ENCODE data around the gene TMEM179.
"Not testable (repeated sequence)": the region's sequence is repeated elsewhere in the genome, so short reads cannot be mapped to it uniquely, and the experiment has no call there.

Gene TMEM179

DNA sequence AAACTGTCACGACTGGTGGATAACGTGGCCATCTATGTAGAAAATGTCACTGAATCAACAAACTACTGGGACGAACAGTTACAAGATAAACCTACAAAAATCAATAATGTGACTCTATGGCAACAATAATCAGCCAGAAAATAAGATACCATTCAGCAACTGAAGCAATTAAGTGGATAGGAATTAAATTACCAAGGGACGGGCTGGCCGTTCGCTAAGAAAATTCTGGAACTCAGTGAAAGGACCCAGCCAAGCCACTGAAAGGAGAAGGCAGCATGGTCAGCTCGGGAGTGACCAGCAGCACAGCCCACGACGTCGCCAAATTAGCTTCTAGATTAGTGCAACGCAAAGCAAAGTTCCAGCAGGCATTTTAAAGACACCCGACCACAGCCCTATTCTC lies 33.6 kb upstream of the TMEM179 start:
- H3K4me3 ChIP-seq (ENCODE audit: low read depth, low read length) = no peak overlapping the region
- TF ChIP-seq, protein P1, sequence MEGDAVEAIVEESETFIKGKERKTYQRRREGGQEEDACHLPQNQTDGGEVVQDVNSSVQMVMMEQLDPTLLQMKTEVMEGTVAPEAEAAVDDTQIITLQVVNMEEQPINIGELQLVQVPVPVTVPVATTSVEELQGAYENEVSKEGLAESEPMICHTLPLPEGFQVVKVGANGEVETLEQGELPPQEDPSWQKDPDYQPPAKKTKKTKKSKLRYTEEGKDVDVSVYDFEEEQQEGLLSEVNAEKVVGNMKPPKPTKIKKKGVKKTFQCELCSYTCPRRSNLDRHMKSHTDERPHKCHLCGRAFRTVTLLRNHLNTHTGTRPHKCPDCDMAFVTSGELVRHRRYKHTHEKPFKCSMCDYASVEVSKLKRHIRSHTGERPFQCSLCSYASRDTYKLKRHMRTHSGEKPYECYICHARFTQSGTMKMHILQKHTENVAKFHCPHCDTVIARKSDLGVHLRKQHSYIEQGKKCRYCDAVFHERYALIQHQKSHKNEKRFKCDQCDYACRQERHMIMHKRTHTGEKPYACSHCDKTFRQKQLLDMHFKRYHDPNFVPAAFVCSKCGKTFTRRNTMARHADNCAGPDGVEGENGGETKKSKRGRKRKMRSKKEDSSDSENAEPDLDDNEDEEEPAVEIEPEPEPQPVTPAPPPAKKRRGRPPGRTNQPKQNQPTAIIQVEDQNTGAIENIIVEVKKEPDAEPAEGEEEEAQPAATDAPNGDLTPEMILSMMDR (IDR thresholded peaks at IDR 0.05; ENCODE audit: insufficient read depth, low read length, missing control alignments) = no peak
- DNase-seq (ENCODE audit: low read depth, low spot score) = no peak
- CTCF ChIA-PET = interaction anchor here (0.6 to 2.5 kb wide), 2 partner anchors 560 to 629 kb away, joined by 3 to 29 read pairs; no protein-coding TSS in a partner anchor
- POLR2A ChIA-PET = no interaction called here

DNA sequence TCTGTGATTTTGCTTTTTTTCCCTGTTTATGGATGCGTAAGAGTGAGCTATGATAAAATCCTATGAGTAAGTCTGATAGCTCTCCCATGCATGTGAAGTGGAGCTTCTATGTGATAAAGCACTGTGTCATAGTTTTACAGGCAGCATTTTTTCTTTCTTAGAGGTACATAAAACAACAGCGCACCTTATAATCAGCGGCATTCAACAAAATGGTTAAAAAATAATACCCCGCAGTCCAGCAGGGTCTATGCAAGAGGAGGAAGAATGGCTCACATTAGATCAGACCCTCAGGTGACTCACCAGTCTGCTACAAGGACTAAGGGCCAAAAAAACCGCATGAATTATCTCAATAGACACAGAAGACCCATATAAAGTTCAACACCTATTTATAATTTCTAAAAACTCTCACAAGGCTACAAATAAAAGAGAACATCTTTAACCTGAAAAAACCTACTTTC lies 33.0 kb upstream of the TMEM179 start:
- no peak for DNase-seq (ENCODE audit: low read depth, low spot score)
- ChIA-PET POLR2A (no interaction called here), CTCF (no interaction called here)
- TF ChIP-seq, protein P1 (IDR thresholded peaks at IDR 0.05; ENCODE audit: insufficient read depth, low read length, missing control alignments) = no peak
- no peak overlapping the region for H3K4me3 ChIP-seq (ENCODE audit: low read depth, low read length)

DNA sequence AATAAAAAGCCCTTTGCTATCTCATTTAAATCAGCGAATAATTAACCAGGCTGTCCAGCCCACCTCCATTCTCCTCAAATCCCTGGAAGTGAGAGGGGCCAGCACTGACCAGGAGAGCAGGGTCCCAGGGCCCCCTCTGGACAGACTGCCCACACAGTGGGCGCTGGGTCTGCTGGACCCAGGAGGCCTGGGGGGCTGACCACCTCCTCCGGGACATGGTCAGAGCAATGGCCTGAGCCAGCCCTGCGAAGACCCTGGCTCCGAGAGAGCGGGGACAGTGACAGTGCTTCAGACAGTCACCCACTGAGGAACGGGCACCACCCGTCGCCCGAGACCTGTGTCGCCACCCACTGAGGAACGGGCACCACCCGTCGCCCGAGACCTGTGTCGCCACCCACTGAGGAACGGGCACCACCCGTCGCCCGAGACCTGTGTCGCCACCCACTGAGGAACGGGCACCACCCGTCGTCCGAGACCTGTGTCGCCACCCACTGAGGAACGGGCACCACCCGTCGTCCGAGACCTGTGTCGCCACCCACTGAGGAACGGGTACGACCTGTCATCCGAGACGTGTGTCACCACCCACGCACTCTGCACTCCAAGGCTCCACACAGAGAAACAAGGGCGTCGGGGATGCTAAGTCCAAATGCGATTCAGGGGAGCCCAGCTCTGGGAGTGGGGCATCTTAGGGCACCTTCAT lies 32.4 kb upstream of the TMEM179 start:
- DNase-seq (ENCODE audit: low read depth, low spot score); H3K4me3 ChIP-seq (ENCODE audit: low read depth, low read length); POLR2A ChIA-PET: not testable (repeated sequence)
- CTCF ChIA-PET = interaction anchor here (1.4 kb wide), 1 partner anchor 559 kb away, joined by 7 read pairs; no protein-coding TSS in a partner anchor

DNA sequence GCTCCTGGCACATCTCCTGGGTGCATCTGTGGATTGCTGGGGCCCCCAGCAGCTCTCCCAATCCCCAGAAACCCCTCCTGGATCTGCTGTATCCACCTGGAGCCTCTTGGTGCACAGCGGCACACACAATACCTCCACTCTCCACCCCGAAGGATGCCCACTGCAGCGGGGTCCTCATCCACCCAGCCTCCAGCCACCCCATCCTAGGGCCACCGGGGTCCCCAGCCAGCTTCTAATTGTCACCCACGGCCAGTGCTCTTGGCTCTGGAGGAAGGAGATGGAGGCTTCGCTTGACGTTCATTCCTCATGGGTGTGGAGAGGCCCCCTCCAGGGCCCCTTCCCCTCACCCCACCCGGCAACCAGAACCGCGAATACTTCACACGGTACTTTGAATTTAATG lies 31.6 kb upstream of the TMEM179 start:
- POLR2A ChIA-PET = interaction anchor here (0.6 kb wide), 1 partner anchor 41 kb away, joined by 3 read pairs; no protein-coding TSS in a partner anchor
- DNase-seq (ENCODE audit: low read depth, low spot score) = no peak
- TF ChIP-seq, protein P1 (IDR thresholded peaks at IDR 0.05; ENCODE audit: insufficient read depth, low read length, missing control alignments) = no peak
- CTCF ChIA-PET = interaction anchor here (1.4 kb wide), 1 partner anchor 558 kb away, joined by 7 read pairs; no protein-coding TSS in a partner anchor
- no peak overlapping the region for H3K4me3 ChIP-seq (ENCODE audit: low read depth, low read length)

DNA sequence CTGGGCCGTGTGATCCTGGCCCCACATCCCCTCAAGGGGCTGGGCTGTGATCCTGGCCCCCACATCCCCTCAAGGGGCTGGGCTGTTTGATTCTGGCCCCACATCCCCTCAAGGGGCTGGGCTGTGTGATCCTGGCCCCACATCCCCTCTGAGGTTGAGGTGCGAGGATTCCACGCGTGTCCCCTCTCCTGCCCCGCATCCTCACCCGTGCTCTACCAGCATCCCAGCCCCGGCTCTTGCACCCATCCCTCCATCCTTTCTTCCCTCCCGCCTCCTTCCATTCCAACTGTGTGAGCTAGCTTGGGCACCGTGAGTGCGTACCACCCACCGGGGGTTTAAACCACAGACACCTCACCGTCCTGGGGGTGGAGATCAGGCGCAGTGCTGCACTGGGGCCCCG lies 31.1 kb upstream of the TMEM179 start:
- POLR2A ChIA-PET = interaction anchor here (0.6 kb wide), 1 partner anchor 41 kb away, joined by 3 read pairs; no protein-coding TSS in a partner anchor
- no peak overlapping the region for H3K4me3 ChIP-seq (ENCODE audit: low read depth, low read length)
- TF ChIP-seq, protein P1 (IDR thresholded peaks at IDR 0.05; ENCODE audit: insufficient read depth, low read length, missing control alignments) = no peak
- no peak for DNase-seq (ENCODE audit: low read depth, low spot score)
- CTCF ChIA-PET = interaction anchor here (1.4 kb wide), 1 partner anchor 558 kb away, joined by 7 read pairs; no protein-coding TSS in a partner anchor

DNA sequence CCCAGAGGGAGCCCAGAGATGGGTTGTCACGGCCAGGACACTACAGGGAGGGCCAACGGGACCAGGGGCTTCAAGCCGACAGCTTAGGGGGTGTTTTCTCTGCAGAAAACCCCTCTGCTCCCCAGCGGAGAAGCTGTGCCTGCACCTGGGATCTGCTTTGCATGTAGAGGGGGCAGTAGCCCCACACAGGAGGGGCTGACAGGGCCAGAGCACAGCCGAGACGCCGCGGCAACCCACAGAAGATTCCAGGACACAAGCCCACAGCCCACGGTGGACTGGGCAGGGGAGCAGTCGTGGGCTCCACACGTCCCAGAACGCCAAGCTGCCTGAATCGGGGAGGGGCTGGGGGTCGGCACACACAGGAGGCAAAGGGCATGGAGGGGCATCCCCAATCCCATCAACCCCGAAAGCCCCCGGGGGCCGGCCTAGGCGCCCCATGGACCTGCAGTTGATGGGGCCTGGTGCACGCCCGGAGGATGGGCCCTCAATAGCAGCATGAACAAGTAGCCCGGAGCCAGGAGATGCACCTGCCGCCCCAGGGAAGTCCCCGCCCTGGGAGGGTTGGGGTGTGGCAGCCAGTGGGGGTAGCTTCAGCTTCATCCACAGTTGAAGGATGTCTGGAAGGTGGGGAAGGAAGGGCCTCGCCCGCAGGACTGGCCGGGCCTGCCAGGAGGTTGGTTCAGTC lies 30.5 kb upstream of the TMEM179 start:
- ChIA-PET CTCF (interaction anchor here (1.4 kb wide), 1 partner anchor 557 kb away, joined by 7 read pairs; no protein-coding TSS in a partner anchor), POLR2A (no interaction called here)
- no peak overlapping the region for H3K4me3 ChIP-seq (ENCODE audit: low read depth, low read length)
- TF ChIP-seq, protein P1 (IDR thresholded peaks at IDR 0.05; ENCODE audit: insufficient read depth, low read length, missing control alignments) = no peak
- DNase-seq (ENCODE audit: low read depth, low spot score) = no peak

All from AG04449 (cell line).